Suppressor macrophage treated with lipopolysaccharide for 4 hours (primary cell): ENCODE measurements around the gene DENND1A.
"Not testable (repeated sequence)": the region's sequence is repeated elsewhere in the genome, so short reads cannot be mapped to it uniquely, and the experiment has no call there.

Experiments
- DNase-seq: peaks from one replicate; pipeline ENCODE4 v3.0.0-alpha.2; 2020

DENND1A gene

DNA sequence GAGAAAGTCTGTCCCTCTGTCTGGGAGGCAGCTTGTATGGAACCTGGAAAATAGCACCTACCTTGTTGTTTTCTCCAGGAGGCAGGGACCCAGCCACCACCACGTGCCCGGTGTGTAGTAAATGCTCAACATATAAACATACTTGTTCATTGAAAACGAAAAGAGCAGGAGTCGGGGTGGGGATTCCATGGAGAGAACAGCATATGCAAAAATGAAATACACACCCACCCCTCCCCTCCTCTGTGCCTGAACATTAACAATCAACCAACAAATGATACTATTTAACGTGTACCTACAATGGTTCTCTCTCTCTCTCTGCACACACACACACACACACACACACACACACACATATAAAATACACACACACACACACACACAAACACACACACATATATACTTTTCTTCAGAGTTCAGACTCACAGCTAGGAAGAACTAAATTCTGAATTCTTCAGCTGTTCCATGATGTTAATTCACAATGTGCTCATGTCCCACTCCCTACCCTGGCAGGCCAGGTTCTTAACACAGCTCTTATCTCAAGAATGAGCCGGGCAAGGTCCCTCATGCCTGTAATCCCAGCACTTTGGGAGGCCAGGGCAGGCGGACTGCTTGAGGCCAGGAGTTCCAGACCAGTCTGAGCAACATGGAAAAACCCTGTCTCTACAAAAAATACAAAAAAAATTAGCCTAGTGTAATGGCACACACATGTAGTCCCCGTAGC, 16.3 kb upstream of the DENND1A start:
- DNase-seq, result no peak

DNA sequence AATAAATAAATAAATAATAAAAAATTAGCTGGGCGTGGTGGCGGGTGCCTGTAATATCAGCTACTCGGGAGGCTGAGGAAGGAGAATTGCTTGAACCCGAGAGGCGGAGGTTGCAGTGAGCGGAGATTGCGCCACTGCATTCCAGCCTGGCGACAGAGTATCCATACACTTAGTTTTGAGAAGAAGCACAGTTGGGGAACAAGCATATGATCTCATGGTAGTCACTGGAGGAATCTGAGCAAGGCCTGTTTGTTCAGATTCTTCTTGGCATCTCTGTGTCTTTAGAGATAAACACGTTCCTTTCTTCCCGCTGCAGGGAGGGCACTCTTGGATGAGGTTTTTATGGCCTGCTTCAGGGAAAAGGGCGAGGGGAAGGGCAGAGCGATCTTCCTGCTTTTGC, 15.6 kb upstream of the DENND1A start:
- no peak for DNase-seq

DNA sequence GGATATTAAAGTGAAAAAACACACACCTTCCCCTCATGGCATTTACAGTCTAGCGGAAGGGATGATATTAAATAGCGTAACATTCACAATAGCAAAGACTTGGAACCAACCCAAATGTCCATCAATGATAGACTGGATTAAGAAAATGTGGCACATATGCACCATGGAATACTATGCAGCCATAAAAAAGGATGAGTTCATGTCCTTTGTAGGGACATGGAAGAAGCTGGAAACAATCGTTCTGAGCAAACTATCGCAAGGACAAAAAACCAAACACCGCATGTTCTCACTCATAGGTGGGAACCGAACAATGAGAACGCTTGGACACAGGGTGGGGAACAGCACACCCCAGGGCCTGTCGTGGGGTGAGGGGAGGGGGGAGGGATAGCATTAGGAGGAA, 14.5 kb upstream of the DENND1A start:
- DNase-seq, result not testable (repeated sequence)

DNA sequence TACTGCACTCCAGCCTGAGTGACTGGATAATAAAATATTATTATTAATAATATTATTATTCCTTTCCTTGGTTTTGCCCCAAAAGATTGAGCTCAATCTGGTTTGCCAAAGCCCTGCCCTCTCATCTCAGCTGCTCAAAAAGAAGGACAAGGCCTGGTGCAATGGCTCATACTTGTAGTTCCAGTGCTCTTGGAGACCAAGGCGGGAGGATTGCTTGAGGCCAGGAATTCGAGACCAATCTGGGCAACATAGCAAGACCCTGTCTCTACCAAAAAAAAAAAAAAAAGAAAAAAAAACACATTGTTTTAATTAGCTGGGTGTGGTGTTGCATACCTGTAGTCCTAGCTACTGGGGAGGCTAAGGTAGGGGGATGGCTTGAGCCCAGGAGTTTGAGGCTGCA, 13.7 kb upstream of the DENND1A start:
- DNase-seq, result no peak

DNA sequence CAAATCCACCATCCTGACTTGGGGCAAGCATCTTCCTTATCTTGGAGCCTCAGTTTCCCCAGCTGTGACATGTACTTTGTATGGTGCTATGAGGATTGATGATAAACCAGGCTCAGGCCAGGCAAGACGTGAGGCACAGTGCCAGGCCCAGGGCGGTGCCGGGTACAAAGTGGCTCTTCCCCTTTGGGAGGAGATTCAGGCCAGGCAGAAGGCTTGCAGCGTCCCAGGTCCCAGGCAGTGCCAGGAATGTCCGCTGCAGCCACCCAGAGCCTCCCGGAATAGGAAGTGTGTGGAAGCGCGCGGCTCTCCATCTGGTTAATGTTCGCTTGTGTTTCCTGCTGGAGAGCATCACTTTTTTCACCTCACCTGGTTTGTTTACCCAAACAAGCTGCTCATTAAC, 12.6 kb upstream of the DENND1A start:
- DNase-seq, result no peak

DNA sequence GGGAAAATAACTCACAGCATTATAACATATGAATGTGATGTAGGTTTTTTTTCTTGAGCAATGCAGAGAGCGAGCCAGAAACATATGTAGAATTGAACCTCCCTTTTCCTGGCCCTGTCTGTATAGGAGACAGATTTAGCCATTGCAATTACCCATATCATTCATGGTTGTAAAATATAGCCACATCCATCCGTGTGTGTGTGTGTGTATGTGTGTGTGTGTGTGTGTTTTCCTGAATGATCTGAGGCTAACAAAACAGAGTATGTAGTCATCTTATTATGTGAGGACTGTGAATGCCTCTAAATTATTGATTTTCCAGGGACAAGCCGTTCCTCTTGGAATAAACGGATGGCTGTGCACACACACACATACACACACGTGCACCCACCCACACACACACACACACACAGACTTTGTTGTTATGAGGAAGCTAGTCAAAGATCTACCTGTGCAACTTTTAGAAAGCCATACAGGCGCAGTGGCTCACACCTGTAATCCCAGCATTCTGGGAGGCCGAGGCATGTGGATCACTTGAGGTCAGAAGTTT, 11.7 kb upstream of the DENND1A start:
- no peak for DNase-seq

DNA sequence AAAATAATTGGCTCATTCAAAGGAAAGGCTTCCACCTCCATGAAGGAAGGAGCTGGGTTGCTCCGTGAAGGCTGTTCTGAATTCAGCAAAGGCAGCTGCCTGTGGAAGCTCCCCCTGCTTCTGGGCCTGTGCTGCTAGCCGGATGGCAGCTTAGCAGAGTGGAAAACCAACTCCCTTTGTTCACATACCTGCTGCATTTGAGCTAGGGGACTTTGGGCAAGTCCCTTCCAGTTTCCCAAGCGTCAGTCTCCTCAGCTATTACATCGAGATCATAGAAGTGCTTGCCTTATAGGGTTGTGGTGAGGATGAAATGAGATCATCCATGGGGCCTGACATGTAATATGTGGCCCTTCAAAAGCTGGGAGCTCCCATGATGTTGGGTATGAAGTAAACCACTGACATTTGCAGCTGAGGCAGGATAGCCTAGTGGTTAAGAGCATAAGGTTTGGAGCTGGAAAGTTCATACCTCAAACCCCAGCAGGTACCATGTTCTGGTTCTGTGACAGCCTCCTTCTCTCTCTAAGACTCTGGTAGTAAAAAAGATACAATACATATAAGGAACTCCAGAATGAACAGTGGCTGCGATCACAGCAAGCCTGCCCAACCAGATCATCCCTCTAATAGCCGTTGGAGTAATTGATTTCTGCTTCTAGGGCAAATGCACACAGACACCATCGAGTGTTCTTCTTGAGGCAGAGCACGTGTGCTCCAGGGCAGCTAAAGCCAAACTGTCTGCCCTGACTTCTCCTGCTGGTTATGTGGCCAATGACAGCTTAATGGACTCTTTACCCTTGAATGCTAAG, 11.0 kb upstream of the DENND1A start:
- DNase-seq, result peak; percentile 39

DNA sequence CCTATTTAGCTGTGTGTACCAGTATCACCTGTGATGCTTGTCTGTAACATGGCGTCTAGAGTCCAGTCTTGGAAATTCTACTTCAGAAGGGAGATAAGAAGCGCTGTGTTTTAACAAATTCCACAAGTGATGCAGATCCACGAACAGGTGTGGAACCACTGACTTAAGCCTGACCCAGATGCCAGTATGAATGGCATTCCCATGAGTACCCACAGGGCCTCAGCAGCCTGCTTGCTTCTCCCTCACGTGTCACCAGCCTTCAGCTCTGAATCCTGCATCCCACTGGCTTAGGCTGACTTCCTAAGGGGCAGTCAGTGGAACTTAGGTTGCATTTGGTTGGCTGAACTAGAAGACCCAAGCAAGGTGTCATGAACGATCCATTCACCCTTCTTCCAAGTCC, 8.5 kb upstream of the DENND1A start:
- DNase-seq, result no peak

DNA sequence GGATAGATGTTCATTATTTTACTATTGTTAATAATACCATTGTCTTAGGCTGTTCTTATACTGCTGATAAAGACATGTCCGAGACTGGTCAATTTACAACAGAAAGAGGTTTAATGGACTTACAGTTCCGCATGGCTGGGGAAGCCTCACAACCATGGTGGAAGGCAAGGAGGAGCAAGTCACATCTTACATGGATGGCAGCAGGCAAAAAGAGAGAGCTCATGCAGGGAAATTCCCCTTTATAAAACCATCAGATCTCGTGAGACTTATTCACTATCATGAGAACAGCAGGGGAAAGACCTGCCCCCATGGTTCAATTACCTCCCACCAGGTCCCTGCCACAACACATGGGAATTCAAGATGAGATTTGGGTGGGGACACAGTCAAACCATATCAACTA, 6.6 kb upstream of the DENND1A start:
- DNase-seq, result not testable (repeated sequence)

DNA sequence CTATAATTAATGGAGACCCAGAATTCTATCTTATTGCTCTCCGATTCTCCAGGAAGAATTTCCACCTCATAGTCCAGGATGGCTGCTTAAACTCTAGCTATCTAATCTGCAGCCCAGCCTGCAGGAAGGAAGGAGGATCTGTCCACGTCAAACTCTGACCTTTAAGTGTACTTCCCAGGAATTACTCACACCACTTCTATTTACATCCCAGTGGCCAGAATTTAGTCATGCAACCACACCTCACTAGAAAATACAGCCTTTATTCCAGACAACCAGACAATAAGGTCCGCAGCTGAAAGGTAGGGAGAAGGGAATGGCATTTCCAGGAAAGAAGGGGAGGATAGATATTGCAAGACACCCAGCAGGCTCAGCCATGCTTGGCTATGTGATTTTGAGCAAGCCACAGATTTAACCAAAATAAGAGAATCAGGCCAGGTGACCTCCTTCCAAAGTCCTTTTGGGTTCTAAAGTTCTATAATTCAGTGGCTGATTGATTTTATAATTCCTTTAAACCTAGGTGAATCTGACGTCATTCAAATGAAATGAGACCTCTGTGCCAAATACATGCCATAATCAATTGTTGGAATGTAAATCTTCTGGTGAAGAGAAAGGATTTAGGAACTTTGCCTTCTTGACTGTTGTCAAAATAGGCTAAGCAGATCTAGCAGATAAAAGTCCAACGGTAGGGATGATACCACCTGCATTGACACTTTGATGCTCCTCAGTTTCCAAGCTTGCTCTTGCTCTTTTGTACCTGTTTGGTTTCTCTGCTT, 3.7 kb upstream of the DENND1A start:
- DNase-seq, result peak; percentile 32

DNA sequence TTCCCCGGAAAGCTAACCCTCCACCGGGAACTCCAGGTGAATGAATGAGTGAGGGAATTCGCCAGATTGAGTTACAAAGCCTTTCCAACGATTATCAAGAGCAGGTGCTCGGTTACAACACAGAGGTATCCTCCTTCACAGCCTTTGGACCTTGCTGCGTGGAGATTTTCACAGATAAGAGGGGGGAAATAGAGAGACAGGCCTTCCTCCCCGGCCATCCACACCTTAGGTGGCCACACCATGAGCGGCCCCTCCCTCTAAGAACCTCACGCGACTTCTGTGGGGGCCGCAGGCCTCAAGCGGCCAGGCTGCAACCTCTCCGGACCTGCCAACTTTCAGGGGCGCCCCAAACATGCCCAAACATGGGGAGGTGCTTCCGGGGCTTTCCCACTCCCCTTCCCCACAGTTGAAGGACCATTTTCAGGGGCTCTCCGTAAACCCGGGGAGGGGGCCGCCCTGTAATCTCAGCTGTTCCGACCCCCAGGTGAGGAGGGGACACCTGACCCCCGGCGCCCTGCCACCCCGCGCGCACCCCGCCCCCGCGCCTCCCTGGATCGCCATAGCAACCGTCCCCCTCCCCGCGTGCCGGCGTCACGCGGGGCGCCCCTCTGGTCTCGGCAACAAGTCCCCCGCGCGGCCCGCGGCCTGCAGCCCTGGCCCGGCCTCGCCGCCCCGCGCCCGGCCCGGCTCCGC, 603 bp downstream of the DENND1A start:
- peak; percentile 7 for DNase-seq

DNA sequence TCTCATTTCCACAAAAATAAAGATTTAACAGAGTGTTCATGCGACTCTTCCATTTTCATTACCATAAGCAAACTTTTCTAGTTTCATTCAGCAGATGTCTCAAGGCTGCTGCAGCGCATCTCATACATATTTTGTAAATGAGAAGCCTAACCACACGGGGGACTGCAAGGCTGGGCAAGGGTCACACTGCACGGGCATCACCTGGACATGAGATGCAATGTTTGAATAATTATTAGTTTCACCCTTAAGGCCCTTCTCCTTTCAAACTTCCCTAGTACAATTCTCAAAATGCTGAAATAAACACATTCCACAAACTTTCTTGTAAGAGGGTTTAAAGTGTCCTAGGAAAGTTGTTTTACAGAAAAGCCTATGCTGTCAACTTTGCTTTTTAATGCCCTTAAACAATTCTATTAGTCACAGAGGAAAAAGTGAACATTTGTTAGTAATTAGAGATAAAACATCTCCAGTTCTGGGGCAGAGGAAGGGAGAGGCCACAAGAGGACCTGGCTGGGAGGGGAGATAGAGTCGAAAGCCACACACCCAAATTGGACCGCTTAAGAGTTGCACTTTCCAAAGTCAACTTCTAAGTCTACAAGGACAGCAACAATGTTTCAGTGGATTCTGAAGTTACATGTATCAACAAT, 1.3 kb downstream of the DENND1A start:
- DNase-seq, result peak; percentile 43

DNA sequence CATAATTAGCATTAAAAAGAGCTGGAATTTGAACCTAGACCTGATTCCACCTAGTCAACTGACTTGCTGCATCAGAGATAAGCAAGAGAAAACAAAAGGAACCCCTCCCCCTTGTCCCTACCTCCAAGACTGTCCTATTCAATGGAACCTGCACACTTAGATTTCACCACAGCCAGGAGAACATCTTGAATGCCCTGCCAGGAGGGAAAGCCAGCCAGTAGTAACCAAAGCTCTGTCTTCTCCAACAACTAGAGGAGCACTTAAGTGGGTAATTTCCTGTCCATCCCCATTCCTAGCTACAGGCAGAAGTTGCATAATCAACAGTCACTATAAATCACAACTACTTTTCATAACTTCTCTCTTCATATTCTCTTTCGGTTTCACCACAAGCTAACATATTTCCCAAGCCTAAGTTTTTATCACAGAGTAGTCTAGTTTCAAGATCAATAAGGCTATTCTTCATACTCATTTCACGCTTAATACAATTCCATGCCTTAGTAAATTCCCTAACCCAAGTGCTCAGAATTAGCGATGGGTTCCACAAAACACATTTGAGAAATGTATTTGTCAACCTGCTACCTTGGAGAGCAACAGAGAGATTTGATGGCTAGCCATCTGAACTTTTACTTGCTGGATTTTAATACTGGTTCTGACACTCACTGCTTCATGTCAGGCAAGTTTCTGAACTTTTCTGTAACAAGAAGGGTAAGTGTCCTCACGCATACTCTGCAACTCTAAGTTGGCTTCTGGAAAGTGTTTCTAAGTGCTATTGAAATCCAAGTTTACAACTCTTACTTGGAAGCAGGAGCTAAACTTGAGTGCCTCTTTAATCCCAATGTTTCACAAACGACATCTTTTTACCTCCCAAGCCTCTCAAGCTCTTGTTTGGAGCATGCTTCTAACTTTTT, 2.0 kb downstream of the DENND1A start:
- DNase-seq, result peak; percentile 92

DNA sequence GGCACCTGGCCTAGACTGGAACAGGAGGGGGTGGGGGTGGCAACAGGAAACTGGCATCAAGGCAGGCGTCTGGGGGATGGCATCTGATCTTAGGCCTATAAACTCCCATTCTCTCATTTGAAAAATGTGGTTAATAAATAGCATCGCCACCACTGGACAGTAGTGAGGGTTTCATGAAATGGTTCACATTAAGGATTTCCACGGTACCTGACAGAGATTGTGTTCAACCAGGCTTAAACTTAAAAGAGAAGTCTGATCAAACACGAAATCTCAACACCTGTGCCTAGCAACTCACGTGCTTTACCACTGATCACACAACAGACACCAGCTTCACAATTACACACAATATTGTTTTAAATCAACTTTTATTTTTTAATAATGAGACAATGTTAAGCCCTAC, 3.0 kb downstream of the DENND1A start:
- no peak for DNase-seq

DNA sequence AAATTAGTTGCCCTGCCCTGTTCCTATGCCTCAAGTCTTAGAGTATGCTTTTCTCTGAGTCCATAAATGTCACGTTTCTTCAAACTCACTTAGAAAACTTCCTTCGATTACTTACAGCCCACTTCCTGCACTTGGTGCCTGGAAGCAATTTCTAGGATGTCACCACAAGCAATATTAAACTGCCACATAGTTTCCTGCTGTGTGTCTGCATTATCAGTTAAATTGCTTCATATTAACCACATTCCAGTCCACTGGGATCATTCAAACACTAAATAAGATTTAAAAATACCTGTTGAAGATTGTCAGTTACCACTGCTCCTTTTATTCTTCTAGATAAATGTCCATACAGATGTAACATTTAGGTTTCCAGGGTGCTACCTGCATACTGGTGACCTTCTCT, 4.1 kb downstream of the DENND1A start:
- no peak for DNase-seq

DNA sequence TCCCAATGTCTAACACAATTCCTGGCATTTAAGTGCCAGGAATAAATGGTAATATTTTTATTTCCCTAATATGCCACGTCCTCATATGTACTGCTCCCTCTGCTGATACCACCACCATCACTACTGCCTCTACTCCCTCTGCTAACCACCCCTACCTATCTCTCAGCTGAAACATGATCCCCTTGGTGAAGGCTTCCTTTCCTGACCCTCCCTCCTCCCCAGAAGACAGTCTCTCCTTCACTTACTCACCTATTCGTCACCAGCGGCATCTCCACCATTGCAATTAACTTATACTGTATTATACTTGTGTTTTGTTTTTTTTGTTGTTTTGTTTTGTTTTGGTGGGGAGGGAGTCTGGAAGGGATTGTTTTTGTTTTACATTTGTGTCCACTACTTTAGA, 4.8 kb downstream of the DENND1A start:
- DNase-seq, result no peak

DNA sequence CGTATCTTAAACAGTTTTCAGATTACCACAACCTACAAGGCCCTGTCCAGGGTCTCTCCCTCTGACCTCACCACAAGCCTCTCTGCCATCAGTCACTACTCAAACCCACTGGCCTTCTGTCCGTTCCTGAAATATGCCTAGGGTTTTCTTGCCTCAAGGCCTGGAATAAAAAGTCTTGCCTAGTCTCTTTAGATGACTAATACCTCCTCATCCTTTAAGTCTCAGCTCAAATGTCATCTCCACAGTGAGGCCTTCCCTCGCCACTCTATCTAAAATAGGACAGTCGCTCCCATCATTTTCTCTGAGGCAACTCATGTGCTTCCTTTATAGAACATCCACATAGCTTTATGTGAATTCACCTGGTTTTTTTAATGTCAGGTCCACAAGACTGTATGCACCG, 5.2 kb downstream of the DENND1A start:
- DNase-seq, result peak; percentile 13

DNA sequence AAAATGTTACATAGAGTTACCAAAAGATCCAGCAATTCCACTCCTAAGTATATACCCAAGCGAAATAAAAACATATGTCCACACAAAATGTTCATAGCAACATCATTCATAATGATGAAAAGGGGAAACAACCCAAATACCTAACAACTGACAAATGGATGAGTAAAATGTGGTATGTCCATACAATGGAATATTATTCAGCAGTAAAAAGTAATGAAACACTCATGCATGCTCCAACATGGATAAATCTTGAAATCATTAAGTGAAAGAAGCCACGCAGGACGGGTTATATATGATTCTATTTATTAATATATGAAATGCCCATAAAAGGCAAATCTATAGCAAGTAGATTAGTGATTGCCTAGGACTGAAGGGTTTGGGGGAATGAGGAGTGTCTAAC, 6.0 kb downstream of the DENND1A start:
- no peak for DNase-seq

DNA sequence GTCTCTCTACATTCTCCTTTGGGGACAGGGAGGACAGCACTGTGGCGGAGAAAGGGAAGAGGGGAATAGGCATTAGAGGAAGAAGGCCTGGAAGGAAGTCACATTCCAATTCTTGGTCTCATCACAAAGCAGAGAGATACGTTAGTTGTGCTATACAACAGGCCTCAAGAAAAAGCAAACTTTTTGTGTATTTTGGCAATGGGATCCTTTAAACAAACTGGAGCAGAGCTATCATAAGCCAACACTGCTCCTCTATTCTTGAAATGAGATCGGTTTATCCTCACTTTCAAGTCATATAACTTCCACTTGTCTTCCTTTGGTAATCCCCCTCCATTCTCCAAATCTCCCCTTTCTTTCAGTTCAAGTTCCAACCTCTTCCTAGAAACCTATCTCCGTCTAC, 6.5 kb downstream of the DENND1A start:
- no peak for DNase-seq

DNA sequence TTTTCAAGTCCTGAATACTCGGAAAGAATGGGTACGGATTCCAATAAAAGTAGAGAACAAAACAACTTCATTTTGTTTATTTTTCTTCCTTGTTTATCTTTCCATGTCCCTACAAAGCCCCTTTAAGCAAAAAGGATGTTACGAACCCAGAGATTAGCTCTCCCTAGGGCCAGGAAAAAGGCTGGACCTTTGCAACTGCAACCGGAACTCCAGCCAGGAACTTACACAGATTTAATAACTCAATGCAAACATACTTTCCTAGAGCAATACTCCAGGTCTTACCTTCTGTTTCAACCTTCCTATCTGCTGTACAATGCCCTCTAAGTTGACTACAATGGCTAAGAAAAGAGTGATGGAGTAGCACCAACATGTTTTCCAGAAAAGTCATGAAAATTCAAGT, 7.0 kb downstream of the DENND1A start:
- no peak for DNase-seq

DNA sequence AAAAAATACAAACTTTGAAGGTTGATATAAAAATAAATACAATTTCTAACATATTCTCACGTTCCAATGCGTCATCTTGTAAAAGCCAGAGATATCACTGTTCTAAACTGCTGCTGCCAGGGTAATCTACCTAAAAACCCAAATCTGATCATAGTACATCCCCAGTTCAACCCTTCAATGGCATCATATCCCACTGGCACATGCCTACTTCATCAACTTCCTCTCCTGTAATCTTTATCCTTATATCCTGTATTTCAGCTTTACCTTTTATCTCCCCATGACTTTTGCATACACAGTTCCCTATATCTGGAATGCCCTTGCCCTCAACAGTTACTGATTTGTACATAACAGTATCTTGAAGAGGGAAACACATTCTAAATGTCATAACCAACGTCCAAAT, 7.5 kb downstream of the DENND1A start:
- no peak for DNase-seq
